ENCODE data around the gene FAM161A.

The FAM161A gene

GRCh38 chr2:61845320-61845719 is 8.5 kb downstream of the FAM161A start:
- Histone ChIP-seq H3K9me3 (ENCODE audit: control insufficient read depth, insufficient read depth, low read length) (no peaks in the 10 kb centered on the region), H3F3A (ENCODE audit: control insufficient read depth, insufficient read depth) (peaks cover 3% of the 10 kb centered on the region; the same call in 1 of the 2 replicates), H3K4me3 (ENCODE audit: low read length) (no peak overlapping the region), H3K27me3 (ENCODE audit: control insufficient read depth, low read length) (no peaks in the 10 kb centered on the region), H3K4me1 (ENCODE audit: control insufficient read depth, low read length) (no peaks in the 10 kb centered on the region), H3K9me2 (replicated peaks; ENCODE audit: control insufficient read depth, low read length) (no peaks in the 10 kb centered on the region), H3K27ac (ENCODE audit: low read depth, low read length) (no peak overlapping the region), H3K4me2 (ENCODE audit: low read length) (no peak overlapping the region), H4K20me1 (ENCODE audit: control insufficient read depth, insufficient read depth, low read depth, low read length) (no peaks in the 10 kb centered on the region), H3K36me3 (ENCODE audit: control insufficient read depth, low read length) (0 out of 2 replicates have a peak, but pooled peaks cover 3% of the 10 kb centered on the region), H3K79me2 (ENCODE audit: control insufficient read depth, low read length) (no peaks in the 10 kb centered on the region)
- TF ChIP-seq EZH2phosphoT487 (IDR thresholded peaks at IDR 0.05; ENCODE audit: borderline replicate concordance, low read length) = no peak
- TF ChIP-seq CTCF (IDR thresholded peaks at IDR 0.05; ENCODE audit: low read depth, low read length, poor library complexity, severe bottlenecking) = no peak

- Histone ChIP-seq H3K4me1 (ENCODE audit: control insufficient read depth, low read length) (no peaks in the 10 kb centered on the region), H3F3A (ENCODE audit: control insufficient read depth, insufficient read depth) (no peaks in the 10 kb centered on the region), H3K4me3 (ENCODE audit: low read length) (no peak overlapping the region), H3K9me2 (replicated peaks; ENCODE audit: control insufficient read depth, low read length) (no peaks in the 10 kb centered on the region), H3K9me3 (ENCODE audit: control insufficient read depth, insufficient read depth, low read length) (no peaks in the 10 kb centered on the region), H3K36me3 (ENCODE audit: control insufficient read depth, low read length) (0 out of 2 replicates have a peak, but pooled peaks cover 3% of the 10 kb centered on the region), H4K20me1 (ENCODE audit: control insufficient read depth, insufficient read depth, low read depth, low read length) (no peaks in the 10 kb centered on the region), H3K27ac (ENCODE audit: low read depth, low read length) (no peak overlapping the region), H3K27me3 (ENCODE audit: control insufficient read depth, low read length) (no peaks in the 10 kb centered on the region), H3K79me2 (ENCODE audit: control insufficient read depth, low read length) (no peaks in the 10 kb centered on the region), H3K4me2 (ENCODE audit: low read length) (no peak overlapping the region)
- TF ChIP-seq EZH2phosphoT487 (IDR thresholded peaks at IDR 0.05; ENCODE audit: borderline replicate concordance, low read length) (no peak), CTCF (IDR thresholded peaks at IDR 0.05; ENCODE audit: low read depth, low read length, poor library complexity, severe bottlenecking) (no peak)
These were observed 12.6 kb downstream of the FAM161A start for GRCh38 chr2:61841286-61841685.

GRCh38 chr2:61834893-61835292 is 19.0 kb downstream of the FAM161A start:
- Histone ChIP-seq H3K9me2 (replicated peaks; ENCODE audit: control insufficient read depth, low read length) (no peaks in the 10 kb centered on the region), H4K20me1 (ENCODE audit: control insufficient read depth, insufficient read depth, low read depth, low read length) (no peaks in the 10 kb centered on the region), H3K27ac (ENCODE audit: low read depth, low read length) (no peak overlapping the region), H3K4me1 (ENCODE audit: control insufficient read depth, low read length) (no peaks in the 10 kb centered on the region), H3K9me3 (ENCODE audit: control insufficient read depth, insufficient read depth, low read length) (no peaks in the 10 kb centered on the region), H3K4me2 (ENCODE audit: low read length) (no peak overlapping the region), H3F3A (ENCODE audit: control insufficient read depth, insufficient read depth) (no peaks in the 10 kb centered on the region), H3K27me3 (ENCODE audit: control insufficient read depth, low read length) (no peaks in the 10 kb centered on the region), H3K4me3 (ENCODE audit: low read length) (no peak overlapping the region), H3K36me3 (ENCODE audit: control insufficient read depth, low read length) (no peaks in the 10 kb centered on the region), H3K79me2 (ENCODE audit: control insufficient read depth, low read length) (no peaks in the 10 kb centered on the region)
- TF ChIP-seq EZH2phosphoT487 (IDR thresholded peaks at IDR 0.05; ENCODE audit: borderline replicate concordance, low read length) = no peak
- TF ChIP-seq CTCF (IDR thresholded peaks at IDR 0.05; ENCODE audit: low read depth, low read length, poor library complexity, severe bottlenecking) = no peak
